Activated CD4-positive, alpha-beta memory T cell treated with anti-CD3 and anti-CD28 coated beads, Interleukin-2, amount 10 ng/mL, durations not matched to agents 7 days and 5 days (primary cell): Measurements from ENCODE around the gene CDK5RAP2. TPM values are rescaled to one million over a fixed set of nuclear protein-coding genes. Genes with fewer than 3 reads are reported as not detected.
A peak's percentile ranks its signal among the peaks of the same experiment; 100 is the strongest.

ENCODE experiments used
- CTCF ChIA-PET: fragments of 350-600 bp; sonication (Branson Sonifier 250); formaldehyde crosslinking; loops from one replicate; lab custom pipeline; 2021; ENCODE audit warnings: antibody characterized with exemption, inconsistent platforms; lab: Charles Lee
- POLR2A ChIA-PET: fragments of 350-600 bp; sonication (Branson Sonifier 250); formaldehyde crosslinking; loops from one replicate; lab custom pipeline; 2021; ENCODE audit warnings: antibody characterized with exemption; lab: Charles Lee
- DNase-seq: peaks from one replicate; pipeline ENCODE4 v3.0.0-alpha.2; 2020
- H3K27ac Mint-ChIP-seq: one replicate; pipeline ENCODE4 v1.8.0; 2021; ENCODE audit warnings: mild to moderate bottlenecking, mixed read lengths
- H3K27me3 Mint-ChIP-seq: one replicate; pipeline ENCODE4 v1.8.0; 2021; ENCODE audit warnings: mixed read lengths
- H3K36me3 Mint-ChIP-seq: one replicate; pipeline ENCODE4 v1.8.0; 2021; ENCODE audit warnings: low read depth, mixed read lengths
- H3K4me1 Mint-ChIP-seq: one replicate; pipeline ENCODE4 v1.8.0; 2021; ENCODE audit warnings: mixed read lengths
- H3K4me3 Mint-ChIP-seq: one replicate; pipeline ENCODE4 v1.8.0; 2021; ENCODE audit warnings: mild to moderate bottlenecking, mixed read lengths
- H3K9me3 Mint-ChIP-seq: one replicate; pipeline ENCODE4 v1.8.0; 2021; ENCODE audit warnings: mixed read lengths
- total RNA-seq, 2 experiments: library from RNA; stranded (reverse); gene quantifications; one replicate each; pipeline ENCODE4 v1.2.3, GENCODE V29; 2021

Gene CDK5RAP2
- total RNA-seq, 2 experiments from 2014 or later = 84.2 to 98.9 TPM

DNA sequence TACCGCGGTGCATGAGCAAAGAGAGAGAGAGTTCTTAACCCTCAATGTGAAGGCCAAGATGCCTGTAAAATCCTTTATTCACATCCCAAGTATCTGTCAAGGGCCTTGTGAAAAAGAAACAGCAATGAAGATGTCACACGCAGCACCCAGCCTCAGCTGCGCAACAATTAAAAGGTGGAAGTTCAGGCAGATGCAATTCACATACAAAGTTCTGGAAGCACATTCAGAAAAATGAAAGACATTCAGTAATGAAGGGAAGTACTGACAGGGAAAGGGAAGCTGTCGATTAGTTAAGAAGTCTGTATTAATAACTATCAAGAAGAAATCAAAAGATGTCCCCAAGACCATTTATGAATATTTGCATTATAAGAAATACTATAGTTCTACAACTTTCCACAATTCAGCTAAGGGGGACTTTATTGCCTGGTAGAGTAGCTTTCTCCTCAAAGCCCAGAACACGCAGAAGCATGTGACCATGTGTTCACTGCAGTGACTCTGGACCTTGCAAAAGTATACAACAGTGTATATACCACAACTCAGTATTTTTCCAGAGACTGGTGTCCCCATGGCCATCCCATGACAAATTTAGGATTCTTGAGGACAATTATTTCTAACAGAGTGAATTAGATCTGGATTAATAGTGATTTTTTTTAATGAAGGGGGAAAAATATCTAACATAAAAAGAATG lies 137.5 kb downstream of the CDK5RAP2 start:
- no peak for DNase-seq
- H3K36me3 Mint-ChIP-seq = peaks cover 64% of the 10 kb centered on the region
- no peaks in the 10 kb centered on the region for H3K27me3 Mint-ChIP-seq
- H3K27ac Mint-ChIP-seq = no peak overlapping the region
- no peak overlapping the region for H3K4me3 Mint-ChIP-seq
- H3K9me3 Mint-ChIP-seq = no peaks in the 10 kb centered on the region
- ChIA-PET CTCF (no interaction called here), POLR2A (no interaction called here)
- H3K4me1 Mint-ChIP-seq = peaks cover 29% of the 10 kb centered on the region

DNA sequence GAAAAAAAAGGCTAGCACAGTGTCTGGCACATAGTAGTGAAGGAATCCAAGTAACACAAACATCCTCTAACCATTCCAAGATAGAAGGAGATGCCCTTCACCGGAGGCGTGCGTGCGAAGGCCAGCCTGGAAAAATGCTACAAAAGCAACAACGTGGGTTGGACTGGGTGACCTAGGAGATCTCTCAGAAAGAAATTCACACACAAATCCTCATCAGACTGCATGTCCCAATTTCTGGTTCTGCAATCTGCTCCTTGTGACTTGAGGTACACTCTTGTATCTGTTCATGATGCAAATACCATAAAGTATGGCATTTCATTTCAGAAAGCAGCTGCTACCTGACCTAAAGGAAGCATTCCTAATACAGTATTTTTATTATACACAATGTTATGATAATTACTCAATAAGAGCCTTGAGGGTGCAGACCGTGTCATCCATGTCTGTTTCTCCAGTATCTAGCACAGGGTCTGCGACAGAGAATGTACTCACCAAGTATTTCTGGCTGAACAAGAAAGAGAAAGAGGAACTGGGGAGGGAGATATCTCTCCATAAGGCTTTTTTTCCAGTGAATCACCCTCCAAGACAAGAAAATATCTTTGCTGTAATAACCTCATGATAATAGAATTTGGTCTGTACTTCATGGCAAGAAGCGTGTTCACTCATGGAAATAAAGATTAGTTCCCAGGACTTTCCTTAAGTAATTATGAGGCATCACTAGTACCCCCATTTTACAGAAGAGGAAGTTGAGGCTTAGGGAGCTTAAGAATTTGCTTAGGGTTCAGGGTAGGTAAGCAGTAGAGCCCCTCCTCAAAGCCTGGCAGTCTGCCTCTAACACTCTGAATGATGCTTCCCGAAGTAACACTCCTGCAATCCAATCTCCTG lies 138.3 kb downstream of the CDK5RAP2 start:
- no peak for DNase-seq
- no peak overlapping the region for H3K4me3 Mint-ChIP-seq
- H3K27ac Mint-ChIP-seq = no peak overlapping the region
- ChIA-PET POLR2A (no interaction called here), CTCF (interaction anchor here (0.9 kb wide), 1 partner anchor 37 kb away, joined by 3 read pairs; no protein-coding TSS in a partner anchor)
- H3K9me3 Mint-ChIP-seq = no peaks in the 10 kb centered on the region
- no peaks in the 10 kb centered on the region for H3K27me3 Mint-ChIP-seq
- H3K4me1 Mint-ChIP-seq = peaks cover 36% of the 10 kb centered on the region
- H3K36me3 Mint-ChIP-seq = peaks cover 63% of the 10 kb centered on the region

DNA sequence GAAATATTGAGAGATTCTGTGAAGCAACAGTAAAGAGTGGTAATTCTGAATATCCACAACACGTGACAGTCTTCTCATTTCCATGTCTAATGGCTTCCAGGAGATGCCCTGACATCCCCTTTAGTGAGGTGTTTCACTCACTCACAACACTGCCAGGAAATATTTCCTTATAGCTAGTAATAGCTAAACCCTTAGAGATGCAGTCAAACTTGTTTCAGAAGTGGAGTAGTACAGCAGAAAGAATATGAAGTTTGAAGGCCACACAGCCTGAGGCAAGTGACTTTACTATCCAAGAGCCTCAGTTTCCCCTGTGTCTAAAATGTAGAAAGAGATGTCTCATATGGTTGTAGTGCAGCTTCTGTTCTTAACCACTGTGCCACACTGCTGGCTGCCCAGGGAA lies 139.2 kb downstream of the CDK5RAP2 start:
- H3K9me3 Mint-ChIP-seq = no peaks in the 10 kb centered on the region
- peaks cover 40% of the 10 kb centered on the region for H3K4me1 Mint-ChIP-seq
- no peak overlapping the region for H3K27ac Mint-ChIP-seq
- CTCF ChIA-PET = interaction anchor here (0.9 kb wide), 1 partner anchor 36 kb away, joined by 3 read pairs; no protein-coding TSS in a partner anchor
- POLR2A ChIA-PET = no interaction called here
- DNase-seq = no peak
- H3K36me3 Mint-ChIP-seq = peaks cover 64% of the 10 kb centered on the region
- H3K4me3 Mint-ChIP-seq = no peak overlapping the region
- no peaks in the 10 kb centered on the region for H3K27me3 Mint-ChIP-seq

DNA sequence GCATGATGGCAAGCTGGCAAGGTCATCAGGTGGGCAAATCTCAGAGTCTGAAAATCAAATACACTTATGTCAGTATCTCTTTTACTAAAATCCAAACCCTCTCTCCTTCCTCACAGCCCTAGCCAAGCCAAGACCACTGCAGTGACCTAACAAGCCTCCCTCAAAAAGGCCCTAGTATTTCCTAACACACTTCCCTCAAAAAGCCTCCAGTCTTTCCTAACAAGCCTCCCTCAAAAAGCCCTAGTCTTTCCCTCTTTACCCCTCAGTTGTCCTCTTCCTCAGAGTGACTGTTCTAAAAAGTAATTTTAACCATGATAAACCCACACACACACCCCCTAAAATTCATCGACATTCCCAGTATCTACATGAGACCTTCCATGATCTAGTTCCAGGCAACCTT lies 140.0 kb downstream of the CDK5RAP2 start:
- ChIA-PET CTCF (interaction anchor here (1.1 to 2.2 kb wide), 2 partner anchors 16 to 29 kb away, joined by 3 to 6 read pairs; no protein-coding TSS in a partner anchor), POLR2A (no interaction called here)
- Mint-ChIP-seq H3K9me3 (no peaks in the 10 kb centered on the region), H3K36me3 (peaks cover 68% of the 10 kb centered on the region), H3K4me3 (no peak overlapping the region), H3K27ac (peak overlapping the region; percentile 10), H3K27me3 (no peaks in the 10 kb centered on the region), H3K4me1 (peaks cover 42% of the 10 kb centered on the region)
- DNase-seq = no peak

DNA sequence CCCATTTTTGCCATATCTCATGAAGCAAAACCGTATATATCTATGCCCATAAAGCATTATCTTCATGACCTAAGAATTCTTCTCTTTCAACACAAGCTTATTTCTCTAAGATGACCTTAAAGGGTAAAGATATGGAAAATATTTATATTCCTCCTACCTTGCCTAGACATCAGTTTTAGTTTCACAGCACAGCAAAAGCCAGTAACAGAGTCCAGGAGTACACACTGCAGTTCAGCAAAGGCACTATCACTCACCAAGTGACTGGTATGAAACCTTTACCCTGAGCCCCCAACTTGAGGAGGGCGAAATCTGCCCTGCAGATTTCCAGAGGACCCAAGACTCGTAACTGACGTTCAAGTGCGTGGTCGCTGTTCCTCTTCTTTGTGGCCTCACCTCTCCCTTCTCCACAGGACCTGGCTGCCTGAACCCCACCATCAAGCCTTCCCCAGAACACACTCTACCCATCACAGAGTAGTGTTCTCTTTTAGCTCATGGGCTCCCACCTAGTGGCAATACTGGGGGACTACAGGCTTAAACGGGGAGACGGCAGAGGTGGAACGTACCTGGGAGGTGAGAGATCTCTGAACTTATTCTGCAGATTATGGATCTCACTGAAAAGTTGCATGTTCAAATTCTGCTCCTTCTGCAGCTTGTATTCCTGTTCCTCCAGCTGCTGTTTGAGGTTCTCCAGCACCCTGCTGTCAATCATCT lies 141.0 kb downstream of the CDK5RAP2 start:
- POLR2A ChIA-PET = no interaction called here
- peak; percentile 26 for DNase-seq
- no peaks in the 10 kb centered on the region for H3K27me3 Mint-ChIP-seq
- H3K36me3 Mint-ChIP-seq = peaks cover 76% of the 10 kb centered on the region
- CTCF ChIA-PET = interaction anchor here (0.6 to 2.2 kb wide), 5 partner anchors 15 to 187 kb away, joined by 3 to 6 read pairs (median 3); no protein-coding TSS in a partner anchor
- peak overlapping the region; percentile 79 for H3K27ac Mint-ChIP-seq
- no peaks in the 10 kb centered on the region for H3K9me3 Mint-ChIP-seq
- peaks cover 44% of the 10 kb centered on the region for H3K4me1 Mint-ChIP-seq
- no peak overlapping the region for H3K4me3 Mint-ChIP-seq

DNA sequence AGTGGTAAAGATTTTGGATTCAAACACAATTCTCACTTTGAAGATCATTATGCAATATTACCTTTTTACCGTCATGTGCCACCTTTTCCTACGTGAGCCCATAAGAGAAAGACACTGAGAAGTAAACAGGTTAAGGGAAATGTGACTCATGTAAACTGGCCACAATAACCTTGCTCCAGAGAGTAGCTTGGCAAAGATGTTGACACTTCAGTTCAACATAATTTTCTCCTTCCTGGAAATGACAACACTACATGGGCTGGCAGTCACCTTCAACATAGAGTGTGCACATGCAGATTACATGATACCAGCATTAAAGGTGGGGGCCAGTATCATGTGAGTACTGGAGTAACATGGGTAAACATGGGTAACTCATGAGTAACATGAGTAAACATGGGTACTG lies 141.9 kb downstream of the CDK5RAP2 start:
- no peaks in the 10 kb centered on the region for H3K27me3 Mint-ChIP-seq
- no peak overlapping the region for H3K4me3 Mint-ChIP-seq
- no peaks in the 10 kb centered on the region for H3K9me3 Mint-ChIP-seq
- peak overlapping the region; percentile 79 for H3K27ac Mint-ChIP-seq
- ChIA-PET CTCF (interaction anchor here (0.6 to 2.2 kb wide), 4 partner anchors 23 to 187 kb away, joined by 3 to 6 read pairs (median 5); no protein-coding TSS in a partner anchor), POLR2A (interaction anchor here (1.7 kb wide), 1 partner anchor 8 kb away, joined by 7 read pairs; no protein-coding TSS in a partner anchor)
- H3K4me1 Mint-ChIP-seq = peaks cover 44% of the 10 kb centered on the region
- peaks cover 77% of the 10 kb centered on the region for H3K36me3 Mint-ChIP-seq
- DNase-seq = peak; percentile 39

DNA sequence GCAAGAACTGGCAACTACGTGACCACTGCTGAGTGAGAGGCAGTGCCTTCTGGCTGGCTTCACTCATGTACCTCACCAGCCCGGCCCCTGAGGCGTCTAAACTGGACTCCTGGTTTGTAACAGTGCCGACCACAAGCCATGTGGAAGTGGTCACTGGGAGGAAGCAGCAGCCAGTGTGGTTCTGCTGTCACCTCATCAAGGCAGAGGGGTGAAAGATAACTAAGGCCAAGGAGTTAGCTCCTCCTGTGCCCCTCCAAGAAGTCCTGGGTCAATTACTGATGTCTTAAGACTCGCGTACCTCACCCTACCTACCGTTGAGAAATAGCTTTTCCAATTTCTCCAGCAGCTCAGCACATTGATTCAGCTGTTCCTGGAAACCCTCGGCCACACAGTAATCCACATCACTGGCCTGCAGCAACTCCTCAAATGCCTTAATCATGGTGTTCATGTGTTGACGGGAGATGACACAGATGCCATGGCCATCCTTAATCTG lies 142.9 kb downstream of the CDK5RAP2 start:
- Mint-ChIP-seq H3K36me3 (peaks cover 68% of the 10 kb centered on the region), H3K9me3 (no peaks in the 10 kb centered on the region), H3K27ac (peak overlapping the region; percentile 79), H3K4me3 (no peak overlapping the region), H3K4me1 (peaks cover 49% of the 10 kb centered on the region), H3K27me3 (no peaks in the 10 kb centered on the region)
- POLR2A ChIA-PET = interaction anchor here (1.7 kb wide), 1 partner anchor 9 kb away, joined by 7 read pairs; no protein-coding TSS in a partner anchor
- peak; percentile 57 for DNase-seq
- CTCF ChIA-PET = interaction anchor here (1.2 to 1.3 kb wide), 2 partner anchors 24 to 40 kb away, joined by 3 to 4 read pairs; no protein-coding TSS in a partner anchor

DNA sequence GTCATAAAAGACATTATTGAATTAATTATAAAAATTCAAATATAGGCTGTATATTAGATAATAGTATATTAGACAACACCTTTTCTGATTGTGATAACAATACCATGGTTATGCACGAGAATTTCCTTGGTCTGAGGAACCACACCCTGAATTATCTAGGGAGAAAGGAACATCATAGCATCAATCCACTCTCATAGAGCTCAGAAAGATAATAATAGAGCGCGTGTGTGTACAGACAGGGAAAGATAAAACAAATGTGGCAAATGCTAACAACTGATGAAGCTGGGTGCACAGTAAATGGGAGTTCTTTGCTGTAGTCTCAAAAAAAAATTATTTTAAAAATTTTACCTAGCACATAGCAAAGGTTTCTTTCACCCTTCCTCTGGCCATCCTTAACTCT lies 143.5 kb downstream of the CDK5RAP2 start:
- ChIA-PET POLR2A (interaction anchor here (1.7 kb wide), 1 partner anchor 10 kb away, joined by 7 read pairs; no protein-coding TSS in a partner anchor), CTCF (interaction anchor here (1.2 kb wide), 1 partner anchor 41 kb away, joined by 3 read pairs; no protein-coding TSS in a partner anchor)
- Mint-ChIP-seq H3K27me3 (no peaks in the 10 kb centered on the region), H3K9me3 (no peaks in the 10 kb centered on the region), H3K4me1 (peaks cover 49% of the 10 kb centered on the region), H3K36me3 (peaks cover 73% of the 10 kb centered on the region), H3K4me3 (no peak overlapping the region), H3K27ac (no peak overlapping the region)
- no peak for DNase-seq

DNA sequence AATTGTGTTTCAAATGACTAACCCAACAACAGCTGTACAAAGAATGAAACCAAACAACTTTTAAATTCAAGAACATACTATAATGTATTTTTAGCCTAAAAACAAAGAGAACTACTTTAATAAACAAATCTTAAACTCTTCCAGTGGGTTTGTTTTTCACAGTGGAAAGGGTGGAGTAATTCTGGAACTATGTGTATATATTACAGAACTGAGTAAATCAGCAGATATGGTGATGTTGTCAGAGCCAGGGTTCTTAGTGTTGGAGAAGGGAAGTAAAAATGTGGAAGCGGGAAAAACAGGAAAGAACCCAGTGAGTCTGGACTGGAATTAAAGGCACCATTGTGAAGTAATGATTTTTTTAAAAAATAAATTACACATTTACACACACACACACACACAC lies 144.9 kb downstream of the CDK5RAP2 start:
- no peak overlapping the region for H3K4me3 Mint-ChIP-seq
- DNase-seq = no peak
- ChIA-PET POLR2A (no interaction called here), CTCF (no interaction called here)
- no peaks in the 10 kb centered on the region for H3K27me3 Mint-ChIP-seq
- H3K9me3 Mint-ChIP-seq = no peaks in the 10 kb centered on the region
- no peak overlapping the region for H3K27ac Mint-ChIP-seq
- peaks cover 46% of the 10 kb centered on the region for H3K4me1 Mint-ChIP-seq
- H3K36me3 Mint-ChIP-seq = peaks cover 69% of the 10 kb centered on the region

DNA sequence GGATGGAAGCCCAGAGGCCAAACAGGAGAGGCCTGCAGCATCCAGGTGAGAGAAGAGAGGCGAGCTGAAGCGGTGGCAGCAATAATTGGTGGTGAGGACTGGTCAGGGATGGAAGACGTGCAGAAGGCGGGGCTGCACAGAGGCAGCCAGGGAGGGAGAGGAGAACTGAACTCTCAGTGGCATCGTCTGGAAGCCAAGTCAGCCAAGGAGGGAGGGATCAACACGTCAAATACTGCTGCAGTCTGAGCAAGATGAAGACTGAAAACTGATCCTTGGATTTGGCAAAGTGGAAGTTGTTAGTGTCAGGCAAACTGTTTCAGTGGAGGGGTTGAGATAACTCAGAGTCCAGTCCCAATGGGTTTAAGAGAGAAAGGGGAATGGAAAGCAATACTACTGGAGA lies 145.4 kb downstream of the CDK5RAP2 start:
- Mint-ChIP-seq H3K9me3 (no peaks in the 10 kb centered on the region), H3K27me3 (no peaks in the 10 kb centered on the region), H3K36me3 (peaks cover 66% of the 10 kb centered on the region), H3K27ac (no peak overlapping the region), H3K4me1 (peaks cover 40% of the 10 kb centered on the region), H3K4me3 (no peak overlapping the region)
- ChIA-PET CTCF (no interaction called here), POLR2A (no interaction called here)
- DNase-seq = no peak

DNA sequence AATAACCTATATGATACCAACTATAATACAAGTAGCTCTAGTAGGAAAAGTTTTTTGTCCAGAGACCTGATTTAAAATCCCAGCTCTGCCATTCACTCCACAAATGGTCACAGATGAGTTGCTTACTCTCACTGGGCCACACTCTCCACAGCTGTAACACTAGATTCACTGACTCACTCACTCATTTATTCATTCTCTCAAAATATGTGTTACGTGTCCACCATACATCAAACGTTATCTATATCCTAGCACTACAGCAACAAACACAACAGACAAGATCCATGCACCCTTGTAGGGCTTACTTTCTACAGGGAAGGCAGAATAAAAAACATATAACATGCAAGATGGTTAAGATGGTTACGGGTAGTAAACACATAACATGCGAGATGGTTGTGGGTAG lies 146.3 kb downstream of the CDK5RAP2 start:
- DNase-seq = no peak
- Mint-ChIP-seq H3K27ac (no peak overlapping the region), H3K9me3 (no peaks in the 10 kb centered on the region), H3K36me3 (peaks cover 58% of the 10 kb centered on the region), H3K27me3 (no peaks in the 10 kb centered on the region), H3K4me3 (no peak overlapping the region), H3K4me1 (peaks cover 32% of the 10 kb centered on the region)
- POLR2A ChIA-PET = no interaction called here
- CTCF ChIA-PET = interaction anchor here (1.2 kb wide), 1 partner anchor 44 kb away, joined by 4 read pairs; no protein-coding TSS in a partner anchor

DNA sequence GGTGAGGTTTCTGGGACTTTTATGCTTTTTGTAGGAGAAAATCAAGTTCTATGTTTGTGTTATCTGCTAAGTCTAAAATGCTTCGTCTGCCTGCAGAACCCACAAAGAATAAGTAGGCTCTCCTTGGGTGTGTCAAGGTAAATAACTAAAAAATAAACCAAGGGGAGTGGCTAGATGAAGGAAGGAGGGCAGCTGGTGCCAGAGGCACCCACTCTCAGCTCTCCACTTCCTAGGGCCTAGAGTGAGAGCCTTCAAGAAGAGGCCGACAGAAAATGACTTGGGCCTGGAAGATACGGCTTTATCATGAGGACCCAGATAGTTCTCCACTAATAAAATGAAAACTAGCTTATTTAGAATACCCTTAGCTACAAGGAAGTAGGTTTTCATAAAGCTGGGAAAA lies 147.4 kb downstream of the CDK5RAP2 start:
- peaks cover 21% of the 10 kb centered on the region for H3K4me1 Mint-ChIP-seq
- H3K4me3 Mint-ChIP-seq = no peak overlapping the region
- H3K9me3 Mint-ChIP-seq = no peaks in the 10 kb centered on the region
- no peaks in the 10 kb centered on the region for H3K27me3 Mint-ChIP-seq
- ChIA-PET POLR2A (no interaction called here), CTCF (interaction anchor here (1.2 kb wide), 1 partner anchor 45 kb away, joined by 4 read pairs; no protein-coding TSS in a partner anchor)
- no peak for DNase-seq
- peaks cover 57% of the 10 kb centered on the region for H3K36me3 Mint-ChIP-seq
- no peak overlapping the region for H3K27ac Mint-ChIP-seq
